Measurements from ENCODE around the gene KRTAP6-3.

Gene KRTAP6-3

DNA sequence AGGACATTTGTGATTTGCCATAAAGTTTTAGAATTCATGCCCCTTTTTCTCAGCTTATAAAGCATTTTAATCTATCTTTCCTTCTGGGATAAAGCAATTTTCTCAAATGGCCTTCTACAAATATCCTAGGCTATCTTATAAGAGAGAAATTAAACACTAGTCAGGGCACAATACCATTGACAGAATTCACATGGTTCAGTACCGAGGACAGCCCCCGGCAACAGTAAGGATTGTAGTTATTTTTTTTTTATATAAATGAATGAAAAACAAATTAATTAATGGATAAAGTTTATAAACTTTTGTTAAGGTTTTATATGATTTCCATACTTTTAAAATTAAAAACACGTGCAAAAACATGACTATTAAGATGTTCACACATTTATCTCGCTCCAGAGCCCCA, 35.9 kb downstream of the KRTAP6-3 start:
- TF ChIP-seq ZFP3 (CRISPR knock-in tag; IDR thresholded peaks at IDR 0.05) (no peak), RARB (CRISPR knock-in tag; IDR thresholded peaks at IDR 0.05) (no peak), ESRRG (CRISPR knock-in tag; IDR thresholded peaks at IDR 0.05) (no peak), ARNTL (CRISPR knock-in tag; IDR thresholded peaks at IDR 0.05; ENCODE audit: borderline replicate concordance, low read depth) (no peak), TOX (CRISPR knock-in tag; IDR thresholded peaks at IDR 0.05; ENCODE audit: borderline replicate concordance) (no peak), ISL1 (CRISPR knock-in tag; IDR thresholded peaks at IDR 0.05) (no peak), GLIS3 (CRISPR knock-in tag; IDR thresholded peaks at IDR 0.05) (no peak), ZNF565 (CRISPR knock-in tag; conservative IDR thresholded peaks at IDR 0.05; ENCODE audit: low read depth) (no peak), SNAI2 (CRISPR knock-in tag; IDR thresholded peaks at IDR 0.05) (no peak), OSR1 (CRISPR knock-in tag; IDR thresholded peaks at IDR 0.05) (no peak), TSHZ2 (CRISPR knock-in tag; IDR thresholded peaks at IDR 0.05) (no peak), TCF4 (CRISPR knock-in tag; IDR thresholded peaks at IDR 0.05; ENCODE audit: borderline replicate concordance) (no peak), CSDC2 (CRISPR knock-in tag; IDR thresholded peaks at IDR 0.05) (no peak)
- TF ChIP-seq, protein P1, sequence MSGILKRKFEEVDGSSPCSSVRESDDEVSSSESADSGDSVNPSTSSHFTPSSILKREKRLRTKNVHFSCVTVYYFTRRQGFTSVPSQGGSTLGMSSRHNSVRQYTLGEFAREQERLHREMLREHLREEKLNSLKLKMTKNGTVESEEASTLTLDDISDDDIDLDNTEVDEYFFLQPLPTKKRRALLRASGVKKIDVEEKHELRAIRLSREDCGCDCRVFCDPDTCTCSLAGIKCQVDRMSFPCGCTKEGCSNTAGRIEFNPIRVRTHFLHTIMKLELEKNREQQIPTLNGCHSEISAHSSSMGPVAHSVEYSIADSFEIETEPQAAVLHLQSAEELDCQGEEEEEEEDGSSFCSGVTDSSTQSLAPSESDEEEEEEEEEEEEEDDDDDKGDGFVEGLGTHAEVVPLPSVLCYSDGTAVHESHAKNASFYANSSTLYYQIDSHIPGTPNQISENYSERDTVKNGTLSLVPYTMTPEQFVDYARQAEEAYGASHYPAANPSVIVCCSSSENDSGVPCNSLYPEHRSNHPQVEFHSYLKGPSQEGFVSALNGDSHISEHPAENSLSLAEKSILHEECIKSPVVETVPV (CRISPR knock-in tag; IDR thresholded peaks at IDR 0.05) = no peak
- no peak for ATAC-seq

DNA sequence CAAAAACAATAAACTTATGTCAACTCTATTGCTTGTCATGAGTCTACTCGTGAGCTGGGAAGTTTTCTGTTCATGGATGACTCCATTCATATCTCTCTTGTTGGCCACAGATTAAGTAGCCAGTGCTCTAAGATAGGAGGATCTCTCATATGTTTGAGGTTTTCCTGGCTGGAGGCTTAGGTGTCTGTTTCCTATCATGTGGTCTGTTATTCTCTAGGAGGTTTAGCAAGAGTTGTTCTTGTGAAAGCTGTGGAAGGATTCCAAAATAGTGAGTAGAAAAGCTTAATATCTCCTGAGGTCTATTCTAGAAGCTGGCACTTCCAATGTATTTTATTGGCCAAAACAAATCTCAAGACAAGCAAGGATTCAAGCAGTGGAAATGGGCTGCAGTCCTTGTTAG, 37.0 kb downstream of the KRTAP6-3 start:
- TF ChIP-seq TOX (CRISPR knock-in tag; IDR thresholded peaks at IDR 0.05; ENCODE audit: borderline replicate concordance) = no peak
- no peak for TF ChIP-seq ARNTL (CRISPR knock-in tag; IDR thresholded peaks at IDR 0.05; ENCODE audit: borderline replicate concordance, low read depth)
- no peak for TF ChIP-seq TSHZ2 (CRISPR knock-in tag; IDR thresholded peaks at IDR 0.05)
- no peak for TF ChIP-seq ISL1 (CRISPR knock-in tag; IDR thresholded peaks at IDR 0.05)
- no peak for TF ChIP-seq TCF4 (CRISPR knock-in tag; IDR thresholded peaks at IDR 0.05; ENCODE audit: borderline replicate concordance)
- no peak for TF ChIP-seq ZC3H10 (CRISPR knock-in tag; IDR thresholded peaks at IDR 0.05)
- no peak for TF ChIP-seq CREB5 (CRISPR knock-in tag; IDR thresholded peaks at IDR 0.05; ENCODE audit: low read depth)
- TF ChIP-seq ZFP3 (CRISPR knock-in tag; IDR thresholded peaks at IDR 0.05) = no peak
- TF ChIP-seq BACH2 (CRISPR knock-in tag; IDR thresholded peaks at IDR 0.05; ENCODE audit: borderline replicate concordance) = no peak
- no peak for TF ChIP-seq OSR1 (CRISPR knock-in tag; IDR thresholded peaks at IDR 0.05)
- TF ChIP-seq, protein P1 (CRISPR knock-in tag; IDR thresholded peaks at IDR 0.05) = no peak
- no peak for TF ChIP-seq PPARA (CRISPR knock-in tag; IDR thresholded peaks at IDR 0.05; ENCODE audit: borderline replicate concordance)
- TF ChIP-seq ZNF8 (CRISPR knock-in tag; IDR thresholded peaks at IDR 0.05) = no peak
- no peak for TF ChIP-seq SNAI2 (CRISPR knock-in tag; IDR thresholded peaks at IDR 0.05)
- TF ChIP-seq ZNF70 (CRISPR knock-in tag; IDR thresholded peaks at IDR 0.05) = no peak
- TF ChIP-seq ZFP30 (CRISPR knock-in tag; IDR thresholded peaks at IDR 0.05) = no peak
- TF ChIP-seq, protein P2, sequence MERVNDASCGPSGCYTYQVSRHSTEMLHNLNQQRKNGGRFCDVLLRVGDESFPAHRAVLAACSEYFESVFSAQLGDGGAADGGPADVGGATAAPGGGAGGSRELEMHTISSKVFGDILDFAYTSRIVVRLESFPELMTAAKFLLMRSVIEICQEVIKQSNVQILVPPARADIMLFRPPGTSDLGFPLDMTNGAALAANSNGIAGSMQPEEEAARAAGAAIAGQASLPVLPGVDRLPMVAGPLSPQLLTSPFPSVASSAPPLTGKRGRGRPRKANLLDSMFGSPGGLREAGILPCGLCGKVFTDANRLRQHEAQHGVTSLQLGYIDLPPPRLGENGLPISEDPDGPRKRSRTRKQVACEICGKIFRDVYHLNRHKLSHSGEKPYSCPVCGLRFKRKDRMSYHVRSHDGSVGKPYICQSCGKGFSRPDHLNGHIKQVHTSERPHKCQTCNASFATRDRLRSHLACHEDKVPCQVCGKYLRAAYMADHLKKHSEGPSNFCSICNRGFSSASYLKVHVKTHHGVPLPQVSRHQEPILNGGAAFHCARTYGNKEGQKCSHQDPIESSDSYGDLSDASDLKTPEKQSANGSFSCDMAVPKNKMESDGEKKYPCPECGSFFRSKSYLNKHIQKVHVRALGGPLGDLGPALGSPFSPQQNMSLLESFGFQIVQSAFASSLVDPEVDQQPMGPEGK (CRISPR knock-in tag; IDR thresholded peaks at IDR 0.05; ENCODE audit: borderline replicate concordance) = no peak
- no peak for TF ChIP-seq POU6F1 (CRISPR knock-in tag; IDR thresholded peaks at IDR 0.05; ENCODE audit: borderline replicate concordance, low read depth)
- TF ChIP-seq GLIS3 (CRISPR knock-in tag; IDR thresholded peaks at IDR 0.05) = no peak
- TF ChIP-seq ESRRG (CRISPR knock-in tag; IDR thresholded peaks at IDR 0.05) = no peak
- no peak for ATAC-seq
